GM23338 (cell line): ENCODE measurements around the gene POP4.

Experiments used
- CTCF ChIP-seq, 2 experiments: fragments of 200-600 bp in 1 of 2; sonication (generic) in 1 of 2; conservative IDR thresholded peaks; 2 replicates each; pipeline versions ENCODE4 v1.5.1 to v1.6.1; 2016 to 2017; ENCODE audit warnings: antibody characterized with exemption in 2 of 2, low read depth in 2 of 2, mild to moderate bottlenecking in 2 of 2, moderate library complexity in 1 of 2
- EZH2 ChIP-seq: fragments of 200-600 bp; sonication (generic); IDR thresholded peaks from one replicate; pipeline ENCODE4 v1.8.0; 2017; ENCODE audit warnings: antibody characterized with exemption, mild to moderate bottlenecking, low read depth; ENCODE audit not compliant: unreplicated experiment
- JUNB ChIP-seq: IDR thresholded peaks from one replicate; pipeline ENCODE4 v1.6.1; 2016; ENCODE audit warnings: antibody characterized with exemption; ENCODE audit not compliant: unreplicated experiment
- NANOG ChIP-seq: IDR thresholded peaks from 2 replicates; pipeline ENCODE4 v1.6.1; 2016; ENCODE audit warnings: antibody characterized with exemption, borderline replicate concordance
- POLR2AphosphoS5 ChIP-seq: IDR thresholded peaks from 2 replicates; pipeline ENCODE4 v1.6.1; 2016; ENCODE audit warnings: antibody characterized with exemption, low read depth

DNA sequence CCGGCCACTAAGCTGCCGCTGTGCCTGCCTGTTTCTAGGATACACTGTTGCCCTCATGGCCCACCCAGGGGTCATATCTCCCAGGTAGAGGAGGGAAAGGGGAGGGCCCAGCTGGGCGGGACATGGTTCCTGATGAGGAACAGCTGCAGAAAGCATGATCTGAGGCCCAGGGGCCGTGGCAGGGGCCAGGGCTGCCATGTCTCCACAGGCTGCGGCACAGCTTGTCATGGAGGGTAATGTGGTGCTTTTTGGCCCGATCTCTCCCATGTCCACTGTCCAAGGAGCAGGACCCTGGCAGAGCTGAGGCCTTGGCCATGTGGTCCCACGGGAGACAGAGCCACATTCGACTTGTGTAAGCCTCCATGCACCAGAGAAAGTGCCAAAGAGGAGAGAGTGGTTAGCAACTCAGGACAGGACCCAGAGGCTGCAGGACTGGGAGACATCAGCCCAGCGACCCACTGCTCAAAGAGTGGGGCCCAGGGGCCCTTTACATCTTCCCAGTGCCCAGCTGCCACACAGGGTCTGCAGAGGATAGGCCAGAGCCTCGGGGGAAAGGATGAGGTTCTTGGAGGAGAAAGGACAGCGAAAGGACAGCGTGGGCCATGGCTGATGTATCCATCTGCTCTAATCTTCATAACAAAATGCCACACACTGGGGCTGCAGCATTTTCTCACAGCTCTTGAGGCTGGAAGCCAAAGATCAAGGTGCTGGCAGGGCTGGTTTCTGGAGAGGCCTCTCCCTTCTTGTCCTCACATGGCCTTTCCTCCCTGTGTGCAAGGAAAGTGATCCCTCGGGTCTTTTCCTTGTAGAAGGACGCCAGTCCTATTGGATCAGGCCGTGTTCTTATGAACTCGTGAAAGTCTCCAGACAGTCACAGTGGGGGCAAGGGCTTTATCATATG, 11.5 kb downstream of the POP4 start:
- TF ChIP-seq CTCF (conservative IDR thresholded peaks at IDR 0.05; ENCODE audit: low read depth in 2 of 2) (no peak), NANOG (no peak), POLR2AphosphoS5 (no peak), JUNB (no peak), EZH2 (no peak)
